ENCODE data around the gene MSRB1. TPM values are rescaled to one million over a fixed set of nuclear protein-coding genes. Genes with fewer than 3 reads are reported as not detected.
"Not testable (repeated sequence)": the region's sequence is repeated elsewhere in the genome, so short reads cannot be mapped to it uniquely, and the experiment has no call there.

MSRB1 gene
- total RNA-seq, 4 donors from 2014 or later = 9.6 to 64.0 (median 17.1) TPM

DNA sequence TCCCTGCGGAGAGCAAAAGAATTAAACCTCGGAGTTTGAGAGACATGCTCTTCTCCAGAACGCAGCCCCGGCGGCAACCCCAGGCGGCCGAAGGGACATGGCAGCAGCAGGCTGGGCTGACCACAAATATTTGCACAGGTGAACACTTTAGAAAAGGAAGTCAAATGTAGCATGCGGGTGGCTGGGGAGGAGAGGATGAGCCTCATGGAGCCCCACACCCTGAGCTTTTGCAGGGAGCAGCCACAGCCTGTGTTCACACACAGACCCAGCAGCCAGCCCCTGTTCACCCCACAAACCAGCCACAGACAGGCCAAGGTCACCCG is 42.6 kb downstream of the MSRB1 start:
- no peak for DNase-seq (ENCODE audit: low spot score)
- ATAC-seq (ENCODE audit: low FRiP score) = no peak
- TF ChIP-seq, protein P1, sequence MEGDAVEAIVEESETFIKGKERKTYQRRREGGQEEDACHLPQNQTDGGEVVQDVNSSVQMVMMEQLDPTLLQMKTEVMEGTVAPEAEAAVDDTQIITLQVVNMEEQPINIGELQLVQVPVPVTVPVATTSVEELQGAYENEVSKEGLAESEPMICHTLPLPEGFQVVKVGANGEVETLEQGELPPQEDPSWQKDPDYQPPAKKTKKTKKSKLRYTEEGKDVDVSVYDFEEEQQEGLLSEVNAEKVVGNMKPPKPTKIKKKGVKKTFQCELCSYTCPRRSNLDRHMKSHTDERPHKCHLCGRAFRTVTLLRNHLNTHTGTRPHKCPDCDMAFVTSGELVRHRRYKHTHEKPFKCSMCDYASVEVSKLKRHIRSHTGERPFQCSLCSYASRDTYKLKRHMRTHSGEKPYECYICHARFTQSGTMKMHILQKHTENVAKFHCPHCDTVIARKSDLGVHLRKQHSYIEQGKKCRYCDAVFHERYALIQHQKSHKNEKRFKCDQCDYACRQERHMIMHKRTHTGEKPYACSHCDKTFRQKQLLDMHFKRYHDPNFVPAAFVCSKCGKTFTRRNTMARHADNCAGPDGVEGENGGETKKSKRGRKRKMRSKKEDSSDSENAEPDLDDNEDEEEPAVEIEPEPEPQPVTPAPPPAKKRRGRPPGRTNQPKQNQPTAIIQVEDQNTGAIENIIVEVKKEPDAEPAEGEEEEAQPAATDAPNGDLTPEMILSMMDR (IDR thresholded peaks at IDR 0.05) = no peak

DNA sequence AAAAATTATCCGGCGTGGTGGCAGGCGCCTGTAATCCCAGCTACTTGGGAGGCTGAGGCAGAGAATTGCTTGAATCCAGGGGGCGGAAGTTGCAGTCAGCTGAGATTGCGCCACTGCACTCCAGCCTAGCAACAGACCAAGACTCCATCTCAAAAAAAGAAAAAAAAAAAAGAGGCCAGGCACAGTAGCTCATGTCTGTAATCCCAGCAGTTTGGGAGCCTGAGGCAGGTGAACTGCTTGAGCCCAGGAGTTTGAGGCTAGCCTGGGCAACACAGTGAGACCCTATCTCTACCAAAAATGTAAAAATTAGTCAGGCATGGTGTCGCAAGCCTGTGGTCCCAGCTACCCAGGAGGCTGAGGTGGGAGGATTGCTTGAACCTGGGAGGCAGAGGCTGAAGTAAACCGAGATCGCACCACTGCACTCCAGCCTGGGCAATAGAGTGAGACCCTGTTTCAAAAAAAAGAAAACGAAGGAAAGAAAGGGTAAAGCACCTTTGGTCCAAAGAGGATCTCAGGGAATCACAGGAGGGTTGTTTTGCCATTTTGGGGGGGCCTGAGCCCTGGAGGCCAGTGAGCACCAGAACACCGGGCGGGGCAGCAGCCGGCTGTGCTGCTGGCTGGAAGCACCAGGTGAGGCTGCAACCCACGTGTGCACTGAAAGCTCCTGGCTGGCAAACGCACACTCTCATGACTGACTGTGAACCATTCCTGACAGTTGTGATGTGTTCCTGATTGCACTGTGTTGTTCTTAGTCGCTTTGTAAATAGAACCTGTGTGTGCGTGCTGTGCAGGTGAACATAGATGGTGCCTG is 43.2 kb downstream of the MSRB1 start:
- DNase-seq (ENCODE audit: low spot score) (no peak), ATAC-seq (ENCODE audit: low FRiP score) (no peak)
- TF ChIP-seq, protein P1 (IDR thresholded peaks at IDR 0.05) = no peak

DNA sequence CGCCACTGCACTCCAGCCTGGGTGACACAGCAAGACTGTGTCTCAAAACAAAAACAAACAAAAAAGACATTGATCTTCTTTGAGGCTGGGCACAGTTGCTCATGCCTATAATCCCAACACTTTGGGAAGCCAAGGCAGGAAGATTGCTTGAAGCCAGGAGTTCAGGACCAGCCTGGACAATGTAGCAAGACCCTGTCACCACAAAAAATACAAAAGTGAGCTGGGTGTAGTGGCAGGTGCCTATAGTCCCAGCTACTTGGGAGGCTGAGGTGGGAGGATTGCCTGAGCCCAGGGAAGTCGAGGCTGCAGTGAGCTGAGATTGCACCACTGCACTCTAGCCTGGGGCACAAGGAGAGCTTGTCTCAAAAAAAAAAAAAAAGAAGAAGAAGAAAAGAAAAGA is 45.3 kb downstream of the MSRB1 start:
- ATAC-seq (ENCODE audit: low FRiP score); DNase-seq (ENCODE audit: low spot score): not testable (repeated sequence)

DNA sequence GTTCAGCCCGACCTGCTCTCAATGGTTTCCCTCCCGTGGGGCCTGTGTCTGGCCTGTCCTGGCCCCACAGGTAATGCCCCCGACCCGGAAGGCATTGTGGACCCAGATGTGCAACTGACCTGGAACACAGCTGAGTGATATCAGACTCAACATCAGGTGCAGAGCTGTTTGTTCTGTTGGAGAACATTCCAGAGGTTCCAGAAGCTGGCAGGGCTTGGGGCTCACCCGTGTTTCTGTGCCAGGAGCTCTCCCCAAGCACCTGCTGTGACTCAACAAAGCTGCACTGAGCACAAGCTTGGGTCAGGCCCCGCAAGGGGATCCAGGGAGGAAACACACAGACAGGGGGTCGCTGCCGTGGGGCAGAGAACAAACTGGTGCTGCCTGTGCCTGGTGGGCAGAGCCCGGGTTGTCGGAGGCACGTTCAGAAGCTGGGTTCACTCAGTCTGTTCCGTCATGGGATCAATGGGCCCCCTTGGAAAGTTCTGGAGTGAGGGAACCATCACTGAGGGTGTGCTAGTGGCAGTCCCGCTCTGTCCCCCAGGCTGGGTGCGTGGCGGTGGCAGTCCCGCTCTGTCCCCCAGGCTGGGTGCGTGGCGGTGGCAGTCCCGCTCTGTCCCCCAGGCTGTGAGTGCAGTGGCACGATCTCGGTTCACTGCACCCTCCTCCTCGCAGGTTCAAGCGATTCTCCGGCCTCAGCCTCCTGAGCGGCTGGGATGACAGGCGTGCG is 46.9 kb downstream of the MSRB1 start:
- ATAC-seq (ENCODE audit: low FRiP score) (no peak), DNase-seq (ENCODE audit: low spot score) (no peak)
- TF ChIP-seq, protein P1 (IDR thresholded peaks at IDR 0.05) = no peak

DNA sequence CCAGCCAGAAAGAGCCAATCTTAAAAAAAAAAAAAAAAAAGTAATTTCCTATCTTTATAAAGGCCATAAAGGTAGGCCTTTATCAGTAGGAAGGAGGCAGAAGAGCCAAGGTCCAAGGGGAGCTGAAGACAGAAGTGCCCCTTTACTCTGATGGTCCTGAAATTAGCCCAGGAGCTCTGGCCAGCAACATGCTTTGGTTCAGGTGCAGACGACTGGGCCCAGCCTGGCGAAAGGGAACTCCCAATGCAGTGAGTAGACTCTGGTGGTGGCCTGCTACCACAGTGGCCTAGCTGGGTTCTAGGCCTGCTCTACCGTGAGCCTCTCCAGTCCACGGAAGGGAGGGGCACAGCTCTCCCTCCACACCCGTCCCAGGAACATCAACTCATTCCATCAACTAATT is 47.9 kb downstream of the MSRB1 start:
- no peak for DNase-seq (ENCODE audit: low spot score)
- ATAC-seq (ENCODE audit: low FRiP score) = no peak
- TF ChIP-seq, protein P1 (IDR thresholded peaks at IDR 0.05) = no peak

DNA sequence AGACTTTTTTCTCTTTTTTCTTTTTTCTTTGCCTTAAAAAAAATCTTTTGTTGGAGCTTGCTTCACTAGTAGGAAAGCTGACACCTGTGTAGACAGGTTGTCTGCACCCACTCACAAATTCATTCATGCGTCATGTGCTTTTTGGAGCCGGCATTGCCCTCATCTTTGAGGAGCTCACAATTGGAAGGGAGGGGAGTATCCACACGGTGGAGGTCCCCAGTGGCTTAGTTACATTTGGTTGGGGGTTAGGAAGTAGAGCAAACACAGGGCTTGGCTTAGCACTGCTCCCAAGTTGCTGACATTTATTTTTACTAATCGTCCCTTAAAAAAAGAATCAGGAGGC is 52.3 kb downstream of the MSRB1 start:
- ATAC-seq (ENCODE audit: low FRiP score) (no peak), DNase-seq (ENCODE audit: low spot score) (no peak)
- TF ChIP-seq, protein P1 (IDR thresholded peaks at IDR 0.05) = no peak

DNA sequence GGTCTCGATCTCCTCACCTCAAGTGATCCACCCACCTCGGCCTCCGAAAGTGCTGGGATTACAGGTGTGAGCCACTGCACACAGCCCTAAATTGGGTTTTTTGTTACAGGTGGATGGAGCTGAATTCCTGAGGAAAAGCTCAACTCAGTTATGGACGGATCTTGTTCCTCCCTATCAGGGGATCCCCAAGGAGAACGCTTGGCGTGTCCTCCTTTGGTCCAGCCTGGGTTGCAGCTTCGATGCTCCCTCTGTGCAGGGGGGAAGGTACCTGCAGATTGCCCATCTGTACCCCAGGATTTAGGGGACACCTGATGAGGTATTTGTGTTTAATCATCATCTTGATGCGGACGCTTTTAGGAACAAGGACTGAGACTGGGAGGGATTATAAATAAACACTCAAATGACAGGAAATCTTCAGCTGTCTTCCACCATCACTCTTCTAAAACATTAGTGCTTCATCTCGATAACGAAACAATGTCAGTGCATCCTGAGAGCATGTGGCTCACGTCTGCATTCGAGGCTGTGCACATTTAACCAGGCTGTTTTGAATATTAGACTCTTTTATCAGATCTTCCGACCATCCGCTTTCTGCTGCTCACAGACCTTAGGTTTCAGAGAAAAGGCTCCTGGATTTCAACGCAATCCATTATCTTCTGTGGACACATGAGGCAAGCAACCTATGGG is 52.8 kb downstream of the MSRB1 start:
- DNase-seq (ENCODE audit: low spot score) (no peak), ATAC-seq (ENCODE audit: low FRiP score) (no peak)
- TF ChIP-seq, protein P1 (IDR thresholded peaks at IDR 0.05) = no peak

Small RNAs within 50 kb of the gene (small RNA-seq; reads per million reads assigned to genes)
- gene AC005363.2 = not detected
- gene SNORA10 = not detected
- not detected for gene SNORA64

Other genes with a start within 250 kb of the MSRB1 start
- 10 to 100 TPM; 27.3 to 73.3 (median 51.6) TPM for gene MAPK8IP3, start 237.0 kb downstream of the MSRB1 start, total RNA-seq
- gene NME3, start 171.7 kb downstream of the MSRB1 start, total RNA-seq = 10 to 100 TPM; 51.4 to 83.2 (median 69.6) TPM
- gene EME2, start 170.4 kb downstream of the MSRB1 start, total RNA-seq = 10 to 100 TPM in 1 of 4 donors, 1 to 10 TPM in 3; 5.9 to 16.2 (median 7.1) TPM
- 10 to 100 TPM; 56.8 to 84.2 (median 78.6) TPM for gene MRPS34, start 170.1 kb downstream of the MSRB1 start, total RNA-seq
- gene SPSB3, start 160.6 kb downstream of the MSRB1 start, total RNA-seq = 10 to 100 TPM; 39.5 to 88.1 (median 50.7) TPM
- 10 to 100 TPM; 49.2 to 85.9 (median 60.2) TPM for gene NUBP2, start 160.2 kb downstream of the MSRB1 start, total RNA-seq
- under 1 TPM in 2 of 4 donors, not detected in 2; 0.19 to 0.50 TPM for gene IGFALS, start 149.5 kb downstream of the MSRB1 start, total RNA-seq
- 100 to 1,000 TPM in 1 of 4 donors, 10 to 100 TPM in 3; 69.8 to 130 (median 81.5) TPM for gene HAGH, start 116.4 kb downstream of the MSRB1 start, total RNA-seq
- 10 to 100 TPM; 32.3 to 46.3 (median 34.1) TPM for gene FAHD1, start 116.0 kb downstream of the MSRB1 start, total RNA-seq
- gene MEIOB, start 71.0 kb downstream of the MSRB1 start, total RNA-seq = 1 to 10 TPM in 1 of 4 donors, not detected in 3; 1.7 TPM
- not detected for gene HS3ST6, start 24.8 kb downstream of the MSRB1 start, total RNA-seq
- gene RPL3L, start 11.5 kb upstream of the MSRB1 start, total RNA-seq = not detected
- gene NDUFB10, start 16.3 kb upstream of the MSRB1 start, total RNA-seq = 100 to 1,000 TPM; 144 to 240 (median 183) TPM
- gene RPS2, start 21.6 kb upstream of the MSRB1 start, total RNA-seq = 1,000 to 10,000 TPM; 1,362 to 1,656 (median 1,543) TPM
- not detected for gene RNF151, start 23.7 kb upstream of the MSRB1 start, total RNA-seq
- gene TBL3, start 28.9 kb upstream of the MSRB1 start, total RNA-seq = 10 to 100 TPM; 32.2 to 44.3 (median 34.3) TPM
- gene NOXO1, start 38.3 kb upstream of the MSRB1 start, total RNA-seq = not detected
- 10 to 100 TPM; 11.9 to 18.4 (median 16.0) TPM for gene GFER, start 41.0 kb upstream of the MSRB1 start, total RNA-seq
- gene SYNGR3, start 46.8 kb upstream of the MSRB1 start, total RNA-seq = 1 to 10 TPM in 1 of 4 donors, under 1 TPM in 1, not detected in 2; 0.28 to 1.6 TPM
- gene ZNF598, start 66.6 kb upstream of the MSRB1 start, total RNA-seq = 10 to 100 TPM; 19.1 to 49.0 (median 24.3) TPM
- gene NPW, start 76.6 kb upstream of the MSRB1 start, total RNA-seq = under 1 TPM in 1 of 4 donors, not detected in 3; 0.48 TPM
- 100 to 1,000 TPM in 2 of 4 donors, 10 to 100 TPM in 2; 52.8 to 166 (median 84.9) TPM for gene NHERF2, start 83.7 kb upstream of the MSRB1 start, total RNA-seq
- gene NTHL1, start 104.6 kb upstream of the MSRB1 start, total RNA-seq = 10 to 100 TPM in 3 of 4 donors, 1 to 10 TPM in 1; 7.1 to 18.1 (median 10.9) TPM
- 10 to 100 TPM; 30.0 to 59.4 (median 35.9) TPM for gene TSC2, start 104.8 kb upstream of the MSRB1 start, total RNA-seq
- gene PKD1, start 192.7 kb upstream of the MSRB1 start, total RNA-seq = 100 to 1,000 TPM in 2 of 4 donors, 10 to 100 TPM in 2; 86.4 to 214 (median 121) TPM
- gene RAB26, start 205.4 kb upstream of the MSRB1 start, total RNA-seq = 1 to 10 TPM in 2 of 4 donors, under 1 TPM in 1, not detected in 1; 0.19 to 2.0 (median 1.1) TPM
- 10 to 100 TPM; 31.9 to 42.7 (median 34.3) TPM for gene TRAF7, start 212.6 kb upstream of the MSRB1 start, total RNA-seq